DMS53 treated with DMSO at 0.1 percent for 48 hours (cell line): ENCODE results near the gene CDT1.

Experiments used
- DNase-seq: peaks from one replicate; lab custom pipeline; 2025; ENCODE audit not compliant: unreplicated experiment; lab: John Stamatoyannopoulos, UW

CDT1 gene

GRCh38 chr16:88854306-88855111 is 50.9 kb downstream of the CDT1 start:
- no peak for DNase-seq

DNA sequence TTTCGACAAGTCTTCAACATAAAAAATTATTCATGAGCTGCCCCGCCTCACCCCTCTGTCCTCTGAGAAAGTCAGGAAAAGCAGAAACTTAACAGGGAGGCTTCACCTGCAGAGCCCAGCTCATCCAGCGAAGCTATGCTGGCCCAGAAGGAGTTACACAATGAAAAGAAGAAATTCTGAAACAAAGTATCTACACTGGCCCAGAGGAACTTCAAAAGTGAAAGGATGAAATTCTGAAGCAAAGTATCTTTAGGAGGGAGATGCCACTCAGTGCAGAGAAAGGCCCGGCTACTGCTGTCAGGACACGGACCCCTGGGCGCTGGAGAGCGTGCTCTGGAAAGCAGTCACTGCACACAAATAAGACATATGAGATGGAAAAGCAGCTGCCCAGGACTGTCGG is 51.6 kb downstream of the CDT1 start:
- DNase-seq, result no peak

DNA sequence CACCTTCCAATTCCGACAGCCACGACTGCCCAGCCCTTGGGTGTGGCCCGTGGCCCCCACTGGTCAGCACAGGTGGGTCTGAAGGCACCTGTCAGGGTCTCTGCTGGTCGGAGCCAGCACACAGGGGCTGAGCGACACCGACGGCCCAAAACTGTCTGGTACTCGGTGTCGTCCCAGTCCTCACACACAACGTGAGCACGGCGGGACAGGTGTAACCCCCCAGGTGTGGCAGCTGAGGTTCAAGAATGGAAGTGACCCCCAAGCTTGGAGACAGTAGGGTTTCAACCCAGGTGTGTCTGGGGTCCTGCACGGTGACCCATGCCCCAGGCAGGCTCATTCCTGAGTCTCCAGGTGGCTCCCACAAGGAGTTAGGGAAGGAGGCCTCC is 52.1 kb downstream of the CDT1 start:
- DNase-seq, result no peak

DNA sequence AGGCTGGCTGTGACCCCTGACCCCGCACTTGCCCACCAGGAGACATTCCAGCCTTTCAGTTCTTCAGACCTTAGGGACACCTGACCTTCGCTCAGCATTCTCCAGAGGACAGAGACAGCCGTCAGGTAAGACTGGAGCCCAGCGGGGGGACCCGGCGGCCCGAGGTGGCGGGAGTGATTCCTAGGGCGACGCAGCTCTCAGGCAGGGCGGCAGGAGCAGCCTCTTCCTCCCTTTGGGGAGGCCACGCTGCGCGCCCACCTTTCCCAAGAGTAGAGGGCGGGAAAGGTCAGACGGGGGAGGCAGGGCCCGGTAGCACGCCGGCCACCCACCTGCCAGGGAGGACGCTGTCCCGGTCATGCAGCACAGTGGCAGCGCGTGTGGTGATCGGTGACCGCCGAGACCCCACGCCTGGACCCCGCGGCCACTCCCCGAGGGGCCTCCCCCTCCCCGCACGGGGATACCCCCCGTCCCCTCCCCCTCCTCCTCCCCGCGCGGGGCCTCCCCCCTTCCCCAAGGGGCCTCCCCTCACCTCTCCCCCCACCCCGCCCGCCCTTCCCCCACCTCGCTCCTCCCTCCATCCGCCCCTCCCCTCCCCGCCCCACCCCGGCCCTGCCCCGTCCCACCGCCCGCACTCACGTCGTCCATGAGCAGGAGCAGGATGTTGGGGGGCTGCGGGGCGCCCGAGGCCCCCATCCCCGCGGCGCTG is 52.7 kb downstream of the CDT1 start:
- no peak for DNase-seq

DNA sequence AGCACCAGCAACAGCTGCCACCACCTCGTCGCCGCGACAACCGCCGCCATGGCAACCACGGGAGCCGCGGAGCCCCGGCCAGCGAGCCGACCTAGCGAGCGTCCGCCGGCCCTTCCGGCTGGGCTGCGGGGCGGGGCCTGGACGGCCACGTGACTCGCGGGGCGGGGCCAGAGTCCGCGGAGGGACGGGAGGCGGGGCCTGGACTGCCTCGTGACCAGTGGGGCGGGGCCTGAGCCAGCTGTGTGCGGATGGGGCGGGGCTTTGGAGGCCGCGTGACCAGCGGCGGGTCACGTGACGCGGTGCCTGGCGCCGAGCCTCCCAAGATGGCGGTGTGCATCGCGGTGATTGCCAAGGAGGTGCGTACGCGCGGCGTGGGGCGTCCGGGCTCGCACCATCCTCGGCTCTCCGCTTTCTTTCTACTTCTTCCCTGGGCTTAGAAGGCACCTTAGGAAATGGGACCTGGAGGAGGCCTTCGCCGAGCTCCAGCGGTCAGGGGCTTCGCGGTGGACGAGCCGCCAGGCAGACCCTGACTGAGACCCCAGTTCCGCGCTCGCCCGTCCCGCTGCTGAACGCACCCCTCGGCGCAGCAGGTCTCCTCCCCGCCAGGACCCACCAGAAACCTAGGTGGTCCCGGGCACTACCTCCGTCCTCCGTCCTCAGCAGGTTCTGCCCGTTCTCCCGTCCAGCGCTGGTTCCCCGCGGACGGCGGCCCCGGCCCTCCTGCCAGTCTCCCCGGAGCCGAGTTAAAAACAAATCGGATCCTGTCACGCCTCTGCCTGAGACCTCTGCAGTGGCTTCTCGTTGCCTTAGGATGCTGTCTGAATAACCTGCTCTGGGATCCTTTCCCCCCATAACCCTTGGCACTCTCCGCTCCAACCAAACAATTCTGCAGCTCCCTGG is 53.5 kb downstream of the CDT1 start, which contains the start of the genes GALNS and TRAPPC2L:
Gene GALNS, minus strand, starts transcription at position 120 of the 900 bp plus-strand sequence. Its CDS starts 70 bp downstream, at position 50.
Gene TRAPPC2L, plus strand, starts transcription at position 300 of the 900 bp plus-strand sequence. Its CDS starts 24 bp downstream, at position 324.
- peak; percentile 48 for DNase-seq

- DNase-seq, result peak; percentile 17
Measured at GRCh38 chr16:88857728-88858339, 54.2 kb downstream of the CDT1 start.
